Effector memory CD8-positive, alpha-beta T cell (primary cell): ENCODE measurements around the gene DDOST.

Experiments
- ATAC-seq: fragments of 150-1000 bp; cut with Tn5 transposase; replicated peaks from 2 replicates; pipeline ENCODE4 v1.10.0; 2021; ENCODE audit warnings: mild to moderate bottlenecking, moderate library complexity
- DNase-seq, 3 experiments: peaks; one replicate each; pipeline ENCODE4 v3.0.0; 2021
- H3K27ac Mint-ChIP-seq, 2 donors: one replicate each; pipeline ENCODE4 v1.8.0; 2022; ENCODE audit warnings: mild to moderate bottlenecking in 2 of 2, mixed read lengths in 2 of 2, moderate library complexity in 2 of 2
- H3K27me3 Mint-ChIP-seq, 2 donors: one replicate each; pipeline ENCODE4 v1.8.0; 2022; ENCODE audit warnings: mixed read lengths in 2 of 2
- H3K36me3 Mint-ChIP-seq: one replicate; pipeline ENCODE4 v1.8.0; 2022; ENCODE audit warnings: mild to moderate bottlenecking, moderate library complexity, mixed read lengths; ENCODE audit not compliant: insufficient read depth
- H3K4me1 Mint-ChIP-seq, 2 donors: one replicate each; pipeline ENCODE4 v1.8.0; 2022; ENCODE audit warnings: low read depth in 2 of 2, mixed read lengths in 2 of 2
- H3K4me3 Mint-ChIP-seq, 2 donors: one replicate each; pipeline ENCODE4 v1.8.0; 2022; ENCODE audit warnings: mild to moderate bottlenecking in 2 of 2, mixed read lengths in 2 of 2, moderate library complexity in 2 of 2
- H3K9me3 Mint-ChIP-seq, 2 donors: one replicate each; pipeline ENCODE4 v1.8.0; 2022; ENCODE audit warnings: mixed read lengths in 2 of 2
- total RNA-seq, 9 experiments: gene quantifications; one replicate each; lab custom pipeline; 2026; lab: John Stamatoyannopoulos, UW

Gene DDOST
- 82.7 to 296 (median 147) reads per million in 9 experiments for total RNA-seq

GRCh38 chr1:20661207-20662109, at the start of gene DDOST:
Gene DDOST (minus strand): TSS chr1:20661369. CDS start chr1:20661350, 19 bp downstream.
- Mint-ChIP-seq H3K9me3 (no peaks in the 10 kb centered on the region), H3K27me3 (no peaks in the 10 kb centered on the region), H3K4me1 (peaks cover 41 to 48% of the 10 kb centered on the region in 2 donors), H3K27ac (peak within 1 kb of the TSS; percentile 95 to 99), H3K4me3 (peak within 1 kb of the TSS; percentile 96 to 99), H3K36me3 (peaks cover 28% of the 10 kb centered on the region)
- ATAC-seq (peak; percentile 95), DNase-seq (peak; percentile 88 to 91 (median 89))

GRCh38 chr1:20710469-20711284, 49.5 kb upstream of the DDOST start:
- H3K36me3 Mint-ChIP-seq = peaks cover 3% of the 10 kb centered on the region
- no peak overlapping the region for H3K4me3 Mint-ChIP-seq
- H3K4me1 Mint-ChIP-seq = peaks cover 0 to 2% of the 10 kb centered on the region in 2 donors
- no peak overlapping the region for H3K27ac Mint-ChIP-seq
- ATAC-seq (no peak), DNase-seq (no peak)
- peaks cover 8 to 39% of the 10 kb centered on the region in 2 donors for H3K27me3 Mint-ChIP-seq
- no peaks in the 10 kb centered on the region for H3K9me3 Mint-ChIP-seq

- H3K27ac Mint-ChIP-seq = no peak overlapping the region
- H3K36me3 Mint-ChIP-seq = peaks cover 3% of the 10 kb centered on the region
- no peak overlapping the region for H3K4me3 Mint-ChIP-seq
- H3K4me1 Mint-ChIP-seq = peaks cover 0 to 2% of the 10 kb centered on the region in 2 donors
- DNase-seq (no peak), ATAC-seq (no peak)
- H3K27me3 Mint-ChIP-seq = peaks cover 0 to 31% of the 10 kb centered on the region in 2 donors
- no peaks in the 10 kb centered on the region for H3K9me3 Mint-ChIP-seq
These were observed 48.7 kb upstream of the DDOST start for GRCh38 chr1:20709868-20710267.

- H3K27ac Mint-ChIP-seq = no peak overlapping the region
- H3K9me3 Mint-ChIP-seq = no peaks in the 10 kb centered on the region
- peaks cover 3% of the 10 kb centered on the region for H3K36me3 Mint-ChIP-seq
- H3K27me3 Mint-ChIP-seq = peaks cover 0 to 29% of the 10 kb centered on the region in 2 donors
- peaks cover 0 to 2% of the 10 kb centered on the region in 2 donors for H3K4me1 Mint-ChIP-seq
- H3K4me3 Mint-ChIP-seq = no peak overlapping the region
- ATAC-seq = no peak
- DNase-seq = no peak
These were observed 47.7 kb upstream of the DDOST start for GRCh38 chr1:20708891-20709290.

- H3K27ac Mint-ChIP-seq = no peak overlapping the region
These were observed 46.9 kb upstream of the DDOST start for GRCh38 chr1:20708057-20708456.

GRCh38 chr1:20706841-20707240, 45.7 kb upstream of the DDOST start:
- Mint-ChIP-seq H3K4me1 (peaks cover 0 to 2% of the 10 kb centered on the region in 2 donors), H3K27ac (no peak overlapping the region), H3K9me3 (no peaks in the 10 kb centered on the region), H3K36me3 (peaks cover 3% of the 10 kb centered on the region), H3K4me3 (no peak overlapping the region), H3K27me3 (peaks cover 0 to 29% of the 10 kb centered on the region in 2 donors)
- ATAC-seq (no peak), DNase-seq (no peak)

More at GRCh38 chr1:20708057-20708456, 46.9 kb upstream of the DDOST start:
- Mint-ChIP-seq H3K27me3 (peaks cover 0 to 29% of the 10 kb centered on the region in 2 donors), H3K4me3 (no peak overlapping the region), H3K36me3 (peaks cover 3% of the 10 kb centered on the region), H3K4me1 (peaks cover 0 to 2% of the 10 kb centered on the region in 2 donors), H3K9me3 (no peaks in the 10 kb centered on the region)
- DNase-seq (no peak), ATAC-seq (no peak)

- no peak overlapping the region for H3K4me3 Mint-ChIP-seq
- H3K27ac Mint-ChIP-seq = no peak overlapping the region
- ATAC-seq (no peak), DNase-seq (no peak)
- H3K9me3 Mint-ChIP-seq = no peaks in the 10 kb centered on the region
- peaks cover 0 to 20% of the 10 kb centered on the region in 2 donors for H3K27me3 Mint-ChIP-seq
- peaks cover 3% of the 10 kb centered on the region for H3K36me3 Mint-ChIP-seq
- H3K4me1 Mint-ChIP-seq = no peaks in the 10 kb centered on the region
These were observed 44.1 kb upstream of the DDOST start for GRCh38 chr1:20705203-20705755.

- H3K36me3 Mint-ChIP-seq = peaks cover 3% of the 10 kb centered on the region
- no peak overlapping the region for H3K27ac Mint-ChIP-seq
- no peak overlapping the region for H3K4me3 Mint-ChIP-seq
- H3K27me3 Mint-ChIP-seq = peaks cover 0 to 14% of the 10 kb centered on the region in 2 donors
- ATAC-seq (no peak), DNase-seq (no peak)
- H3K9me3 Mint-ChIP-seq = no peaks in the 10 kb centered on the region
- H3K4me1 Mint-ChIP-seq = no peaks in the 10 kb centered on the region
These were observed 43.4 kb upstream of the DDOST start for GRCh38 chr1:20704390-20705202.

GRCh38 chr1:20703124-20703756, 42.1 kb upstream of the DDOST start:
- ATAC-seq = no peak
- Mint-ChIP-seq H3K27ac (no peak overlapping the region), H3K36me3 (peaks cover 3% of the 10 kb centered on the region)

GRCh38 chr1:20702416-20702815, 41.2 kb upstream of the DDOST start:
- Mint-ChIP-seq H3K27me3 (no peaks in the 10 kb centered on the region), H3K27ac (no peak overlapping the region), H3K4me1 (no peaks in the 10 kb centered on the region), H3K4me3 (no peak overlapping the region), H3K9me3 (no peaks in the 10 kb centered on the region), H3K36me3 (peaks cover under 1% of the 10 kb centered on the region)
- no peak for DNase-seq
- ATAC-seq = no peak

More at GRCh38 chr1:20703124-20703756, 42.1 kb upstream of the DDOST start:
- Mint-ChIP-seq H3K4me3 (no peak overlapping the region), H3K4me1 (no peaks in the 10 kb centered on the region), H3K9me3 (no peaks in the 10 kb centered on the region), H3K27me3 (peaks cover 0 to 3% of the 10 kb centered on the region in 2 donors)
- no peak for DNase-seq

GRCh38 chr1:20701847-20702246, 40.7 kb upstream of the DDOST start:
- DNase-seq = no peak
- no peak for ATAC-seq
- H3K4me1 Mint-ChIP-seq = peaks cover 2% of the 10 kb centered on the region in 2 donors
- no peaks in the 10 kb centered on the region for H3K9me3 Mint-ChIP-seq
- no peak overlapping the region for H3K27ac Mint-ChIP-seq
- H3K4me3 Mint-ChIP-seq = no peak overlapping the region
- H3K27me3 Mint-ChIP-seq = no peaks in the 10 kb centered on the region
- peaks cover 6% of the 10 kb centered on the region for H3K36me3 Mint-ChIP-seq

- H3K4me3 Mint-ChIP-seq = no peak overlapping the region
- ATAC-seq = no peak
- H3K4me1 Mint-ChIP-seq = peaks cover 5% of the 10 kb centered on the region in 2 donors
- H3K27me3 Mint-ChIP-seq = no peaks in the 10 kb centered on the region
- H3K27ac Mint-ChIP-seq = no peak overlapping the region
- no peak for DNase-seq
- no peaks in the 10 kb centered on the region for H3K9me3 Mint-ChIP-seq
- peaks cover 9% of the 10 kb centered on the region for H3K36me3 Mint-ChIP-seq
These were observed 40.3 kb upstream of the DDOST start for GRCh38 chr1:20701446-20701845.
